D721Med (cell line): ENCODE data around the gene XAB2.

Experiments used
- DNase-seq: peaks from one replicate; pipeline ENCODE4 v3.0.0; 2011; ENCODE audit warnings: low spot score; ENCODE audit not compliant: insufficient read length
- FAIRE-seq: peaks from 2 replicates; lab custom pipeline; 2011; peaks lifted over from hg19 to GRCh38; lab: Jason Lieb, UNC
- TF ChIP-seq, protein P1 (sequence below): IDR thresholded peaks from 2 replicates; pipeline ENCODE4 v1.5.1; 2012; ENCODE audit warnings: mild to moderate bottlenecking, control low read depth; ENCODE audit not compliant: insufficient read depth; ENCODE audit errors: missing control alignments

Gene XAB2

DNA sequence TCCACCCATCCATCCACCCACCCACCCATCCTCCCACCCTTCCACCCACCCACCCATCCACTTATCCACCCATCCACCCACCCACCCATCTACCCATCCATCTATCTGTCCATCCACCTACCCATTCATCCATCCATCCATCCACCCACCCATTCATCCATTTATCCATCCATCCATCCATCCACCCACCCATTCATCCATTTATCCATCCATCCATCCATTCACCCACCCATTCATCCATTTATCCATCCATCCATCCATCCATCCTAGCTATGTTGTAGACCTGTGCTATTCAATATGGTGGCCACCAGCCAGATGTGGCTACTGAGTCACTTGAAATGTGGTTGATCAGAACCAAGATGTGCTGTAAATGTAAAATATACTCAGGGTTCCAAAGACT, 28.6 kb downstream of the XAB2 start:
- DNase-seq (no peak), FAIRE-seq (no peak)
- TF ChIP-seq, protein P1, sequence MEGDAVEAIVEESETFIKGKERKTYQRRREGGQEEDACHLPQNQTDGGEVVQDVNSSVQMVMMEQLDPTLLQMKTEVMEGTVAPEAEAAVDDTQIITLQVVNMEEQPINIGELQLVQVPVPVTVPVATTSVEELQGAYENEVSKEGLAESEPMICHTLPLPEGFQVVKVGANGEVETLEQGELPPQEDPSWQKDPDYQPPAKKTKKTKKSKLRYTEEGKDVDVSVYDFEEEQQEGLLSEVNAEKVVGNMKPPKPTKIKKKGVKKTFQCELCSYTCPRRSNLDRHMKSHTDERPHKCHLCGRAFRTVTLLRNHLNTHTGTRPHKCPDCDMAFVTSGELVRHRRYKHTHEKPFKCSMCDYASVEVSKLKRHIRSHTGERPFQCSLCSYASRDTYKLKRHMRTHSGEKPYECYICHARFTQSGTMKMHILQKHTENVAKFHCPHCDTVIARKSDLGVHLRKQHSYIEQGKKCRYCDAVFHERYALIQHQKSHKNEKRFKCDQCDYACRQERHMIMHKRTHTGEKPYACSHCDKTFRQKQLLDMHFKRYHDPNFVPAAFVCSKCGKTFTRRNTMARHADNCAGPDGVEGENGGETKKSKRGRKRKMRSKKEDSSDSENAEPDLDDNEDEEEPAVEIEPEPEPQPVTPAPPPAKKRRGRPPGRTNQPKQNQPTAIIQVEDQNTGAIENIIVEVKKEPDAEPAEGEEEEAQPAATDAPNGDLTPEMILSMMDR, result no peak

DNA sequence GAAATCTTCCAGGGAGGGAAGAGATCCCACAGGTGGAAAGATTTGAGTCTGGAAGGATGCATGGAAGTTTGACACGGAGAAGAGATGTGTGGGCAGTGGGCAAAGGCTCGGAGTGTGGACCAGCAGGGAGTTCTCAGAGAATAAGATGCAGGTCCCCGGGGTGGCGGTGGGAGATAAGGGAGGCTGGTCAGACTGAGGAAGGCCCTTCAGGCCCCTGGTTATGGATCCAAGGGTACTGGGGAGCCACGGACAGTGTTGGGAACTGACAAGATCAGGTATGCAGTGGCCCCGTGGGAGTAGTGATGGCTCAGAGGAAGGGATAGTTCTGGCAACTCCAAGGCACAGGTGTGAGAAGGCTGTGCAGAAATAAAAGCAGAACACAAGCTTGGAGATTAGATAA, 31.2 kb downstream of the XAB2 start:
- DNase-seq (no peak), FAIRE-seq (no peak)
- TF ChIP-seq, protein P1, result no peak

DNA sequence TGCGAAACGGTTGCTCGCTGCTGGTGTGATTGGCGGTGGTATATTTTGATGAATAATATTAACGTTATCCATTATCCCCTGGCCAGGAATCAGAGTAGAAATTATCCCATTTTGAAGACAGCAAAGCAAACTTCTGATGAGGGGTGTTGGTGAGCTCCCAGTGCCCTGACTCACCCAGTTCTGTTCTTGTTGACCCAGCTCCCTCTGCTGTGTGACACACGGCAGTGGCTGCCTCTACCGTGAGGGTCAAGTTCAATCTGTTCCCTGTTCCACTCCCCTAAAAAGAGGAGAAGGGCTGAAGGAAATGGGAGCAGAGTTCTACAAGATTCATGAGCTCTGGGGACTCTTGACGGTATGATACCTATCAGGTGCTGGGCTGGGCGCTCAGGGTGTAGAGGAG, 31.7 kb downstream of the XAB2 start:
- FAIRE-seq (no peak), DNase-seq (no peak)
- TF ChIP-seq, protein P1, result no peak

DNA sequence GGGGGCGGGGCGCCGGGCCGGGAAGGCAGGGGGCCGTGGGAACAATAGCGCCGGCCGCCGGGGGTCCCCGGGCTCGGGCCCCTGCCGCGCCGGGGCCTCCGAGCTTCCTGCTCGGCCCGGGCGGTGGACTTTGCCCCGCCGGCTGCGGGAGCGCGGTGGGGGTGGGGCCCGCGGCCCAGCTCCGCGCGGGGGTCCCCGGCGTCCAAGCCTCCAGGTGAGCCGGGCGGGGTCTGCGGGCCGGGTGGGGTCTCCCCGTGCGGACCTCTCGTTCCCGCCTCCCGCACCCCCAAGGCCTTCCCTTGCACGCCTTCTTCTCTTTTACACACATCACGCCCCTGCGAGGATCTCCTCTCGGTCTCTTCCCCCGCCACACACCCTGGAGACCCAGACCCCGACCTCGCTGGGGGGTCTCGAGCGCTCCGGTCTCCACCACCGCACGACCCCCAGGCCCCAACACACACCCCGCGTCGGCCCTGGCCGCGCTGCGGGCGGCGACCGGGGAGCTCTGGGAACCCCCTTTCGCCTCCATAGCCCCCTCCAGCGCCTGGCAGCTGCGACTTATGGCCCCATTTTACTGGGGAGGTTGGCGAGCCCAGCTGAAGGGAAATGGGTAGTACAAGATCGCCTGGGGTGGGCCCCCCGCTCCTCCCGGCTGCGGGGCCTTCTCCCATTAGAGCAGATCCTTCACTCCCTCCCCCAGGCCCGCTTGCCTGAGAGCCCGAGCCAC, 33.0 kb downstream of the XAB2 start:
- FAIRE-seq (no peak), DNase-seq (no peak)
- TF ChIP-seq, protein P1, result no peak

DNA sequence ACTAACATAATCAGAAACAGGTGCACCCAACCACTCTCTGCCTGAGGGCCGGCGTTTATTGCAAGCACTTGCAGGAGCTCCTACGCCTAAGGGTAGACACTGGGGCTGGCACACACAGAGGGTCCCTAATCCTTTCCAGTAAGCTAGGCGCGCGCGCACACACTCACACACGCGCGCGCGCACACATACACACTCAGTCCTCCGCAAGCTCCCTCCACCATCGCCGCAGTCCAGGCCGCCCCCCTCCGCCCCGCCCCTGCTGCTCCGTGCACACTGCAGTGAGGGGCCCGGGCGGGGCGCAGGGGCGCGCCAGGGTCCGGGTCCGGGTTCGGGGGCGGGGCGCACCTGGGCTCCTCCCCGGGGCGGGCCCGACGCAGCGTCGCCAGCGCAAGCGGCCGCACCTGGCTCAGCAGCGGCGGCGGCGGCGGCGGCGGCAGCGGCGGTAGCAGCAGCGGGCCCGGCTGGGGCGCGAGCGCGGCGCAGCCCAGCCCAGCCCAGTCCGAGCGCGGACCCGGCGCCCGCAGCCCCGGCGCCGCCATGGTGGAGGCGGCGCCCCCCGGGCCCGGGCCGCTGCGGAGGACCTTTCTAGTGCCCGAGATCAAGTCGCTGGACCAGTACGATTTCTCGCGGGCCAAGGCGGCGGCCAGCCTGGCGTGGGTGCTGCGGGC, 33.7 kb downstream of the XAB2 start, which contains the start of gene CAMSAP3:
Gene CAMSAP3, plus strand, starts transcription at position 398 of the 668 bp plus-strand sequence. Its CDS starts 140 bp downstream, at position 538.
- FAIRE-seq (no peak), DNase-seq (no peak)
- TF ChIP-seq, protein P1, result no peak

DNA sequence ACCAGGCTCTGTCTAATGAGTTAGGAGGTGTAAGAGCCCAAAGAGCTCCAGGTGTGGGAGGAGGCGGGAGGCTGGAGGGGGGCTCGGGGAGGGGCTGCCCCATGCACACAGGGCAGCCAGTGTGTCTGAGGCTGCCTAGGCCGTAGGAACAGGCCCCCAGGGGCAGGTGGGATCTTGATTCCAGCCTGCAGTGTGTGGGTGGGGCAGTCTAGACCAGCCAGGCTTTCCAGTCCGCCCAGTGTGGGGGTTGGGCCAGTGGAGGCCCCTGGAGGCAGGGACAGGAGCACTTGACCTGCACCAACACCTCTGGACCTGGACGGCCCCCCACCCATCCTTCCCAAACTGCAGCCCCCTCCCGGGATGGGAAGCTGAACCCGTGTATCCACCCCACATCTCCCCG, 39.1 kb downstream of the XAB2 start:
- TF ChIP-seq, protein P1, result no peak
- DNase-seq (no peak), FAIRE-seq (no peak)

DNA sequence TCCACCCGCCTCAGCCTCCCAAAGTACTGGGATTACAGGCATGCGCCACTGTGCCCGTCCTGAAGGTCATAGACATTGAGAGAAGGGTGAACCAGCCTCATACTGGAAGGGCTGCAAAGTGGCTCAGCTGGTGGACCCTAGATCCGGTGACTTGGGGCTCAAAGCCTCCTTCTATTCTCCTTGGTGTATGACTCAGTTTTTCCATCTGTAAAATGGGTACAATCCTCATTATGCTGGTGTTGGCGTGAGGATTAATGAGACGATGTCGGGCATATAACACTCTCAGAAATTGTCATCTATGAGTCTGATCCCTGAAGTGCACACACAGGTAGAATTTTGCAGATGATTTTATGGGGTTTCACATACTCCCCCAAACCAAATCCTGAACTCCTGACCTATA, 39.5 kb downstream of the XAB2 start:
- DNase-seq (no peak), FAIRE-seq (no peak)
- TF ChIP-seq, protein P1, result no peak
